ENCODE data around the gene ATF2. TPM values are rescaled to one million over a fixed set of nuclear protein-coding genes. Genes with fewer than 3 reads are reported as not detected.

Gene ATF2
- total RNA-seq, 2 experiments from 2014 or later = 49.8 to 52.4 TPM

GRCh38 chr2:175168564-175168945 lies 552 bp upstream of the ATF2 start:
- ChIA-PET CTCF (interaction anchor here (0.9 to 1.2 kb wide), 4 partner anchors 10 to 13 kb away, joined by 3 to 4 read pairs (median 4); partner anchors contain the start of gene ATP5MC3), POLR2A (interaction anchor here (0.7 to 1.3 kb wide), 3 partner anchors 8 to 13 kb away, joined by 3 to 9 read pairs (median 3); partner anchors contain the start of gene ATP5MC3)

GRCh38 chr2:175167076-175167791 lies 769 bp downstream of the ATF2 start:
- CTCF ChIA-PET = no interaction called here
- POLR2A ChIA-PET = interaction anchor here (0.7 kb wide), 1 partner anchor 1023 kb away, joined by 3 read pairs; no protein-coding TSS in a partner anchor

- ChIA-PET POLR2A (interaction anchor here (0.7 kb wide), 1 partner anchor 1022 kb away, joined by 3 read pairs; no protein-coding TSS in a partner anchor), CTCF (interaction anchor here (0.9 kb wide), 1 partner anchor 11 kb away, joined by 3 read pairs; no protein-coding TSS in a partner anchor)
Measured at GRCh38 chr2:175166216-175166824, 1.7 kb downstream of the ATF2 start.

- CTCF ChIA-PET = no interaction called here
- POLR2A ChIA-PET = no interaction called here
Measured at GRCh38 chr2:175164235-175164634, 3.8 kb downstream of the ATF2 start.

GRCh38 chr2:175158894-175159293 lies 9.1 kb downstream of the ATF2 start:
- POLR2A ChIA-PET = no interaction called here
- CTCF ChIA-PET = no interaction called here

- CTCF ChIA-PET = interaction anchor here (1.2 kb wide), 1 partner anchor 12 kb away, joined by 3 read pairs; the partner anchor contains the start of gene ATF2
- POLR2A ChIA-PET = no interaction called here
Measured at GRCh38 chr2:175156534-175156933, 11.5 kb downstream of the ATF2 start.

GRCh38 chr2:175154661-175155082 lies 13.3 kb downstream of the ATF2 start:
- ChIA-PET CTCF (interaction anchor here (1.1 kb wide), 1 partner anchor 11 kb away, joined by 3 read pairs; no protein-coding TSS in a partner anchor), POLR2A (interaction anchor here (0.9 kb wide), 1 partner anchor 14 kb away, joined by 3 read pairs; no protein-coding TSS in a partner anchor)

- ChIA-PET CTCF (no interaction called here), POLR2A (interaction anchor here (0.6 kb wide), 1 partner anchor 76 kb away, joined by 3 read pairs; no protein-coding TSS in a partner anchor)
Measured at GRCh38 chr2:175152242-175152641, 15.8 kb downstream of the ATF2 start.

GRCh38 chr2:175151791-175152190 lies 16.2 kb downstream of the ATF2 start:
- ChIA-PET POLR2A (interaction anchor here (0.6 kb wide), 1 partner anchor 75 kb away, joined by 3 read pairs; no protein-coding TSS in a partner anchor), CTCF (no interaction called here)

- ChIA-PET CTCF (no interaction called here), POLR2A (no interaction called here)
Measured at GRCh38 chr2:175147186-175147585, 20.8 kb downstream of the ATF2 start.

- CTCF ChIA-PET = no interaction called here
- POLR2A ChIA-PET = no interaction called here
Measured at GRCh38 chr2:175143678-175144077, 24.3 kb downstream of the ATF2 start.

GRCh38 chr2:175143191-175143590 lies 24.8 kb downstream of the ATF2 start:
- ChIA-PET CTCF (no interaction called here), POLR2A (no interaction called here)

- ChIA-PET POLR2A (no interaction called here), CTCF (no interaction called here)
Measured at GRCh38 chr2:175140332-175140731, 27.7 kb downstream of the ATF2 start.

GRCh38 chr2:175137793-175138192 lies 30.2 kb downstream of the ATF2 start:
- ChIA-PET CTCF (no interaction called here), POLR2A (no interaction called here)

GRCh38 chr2:175136334-175137215 lies 31.4 kb downstream of the ATF2 start:
- ChIA-PET CTCF (interaction anchor here (0.7 kb wide), 1 partner anchor 448 kb away, joined by 3 read pairs; no protein-coding TSS in a partner anchor), POLR2A (no interaction called here)

- CTCF ChIA-PET = interaction anchor here (0.7 kb wide), 1 partner anchor 447 kb away, joined by 3 read pairs; no protein-coding TSS in a partner anchor
- POLR2A ChIA-PET = no interaction called here
Measured at GRCh38 chr2:175135862-175136261, 32.1 kb downstream of the ATF2 start.

GRCh38 chr2:175135177-175135576 lies 32.8 kb downstream of the ATF2 start:
- POLR2A ChIA-PET = no interaction called here
- CTCF ChIA-PET = no interaction called here

- ChIA-PET CTCF (no interaction called here), POLR2A (no interaction called here)
Measured at GRCh38 chr2:175131252-175131651, 36.8 kb downstream of the ATF2 start.

- ChIA-PET CTCF (no interaction called here), POLR2A (no interaction called here)
Measured at GRCh38 chr2:175126661-175127060, 41.3 kb downstream of the ATF2 start.

- POLR2A ChIA-PET = no interaction called here
- CTCF ChIA-PET = no interaction called here
Measured at GRCh38 chr2:175123254-175123653, 44.7 kb downstream of the ATF2 start.
